ENCODE data around the gene SIDT2. TPM values are rescaled to one million over a fixed set of nuclear protein-coding genes. Genes with fewer than 3 reads are reported as not detected.

The SIDT2 gene
- total RNA-seq, 1 experiment from 2014 or later = 27.6 TPM

GRCh38 chr11:117172724-117173421 is 5.7 kb upstream of the SIDT2 start (continued):
- no peak for TF ChIP-seq ZNF512 (CRISPR knock-in tag; IDR thresholded peaks at IDR 0.05; ENCODE audit: borderline replicate concordance)

GRCh38 chr11:117175104-117175503 is 3.4 kb upstream of the SIDT2 start:
- Mint-ChIP-seq H3K27me3 (ENCODE audit: low read depth) (no peaks in the 10 kb centered on the region), H3K4me1 (peaks cover 34% of the 10 kb centered on the region), H3K36me3 (peaks cover 10% of the 10 kb centered on the region; the same call in 1 of the 2 replicates), H3K27ac (peak overlapping the region; percentile 60), H3K4me3 (no peak overlapping the region), H3K9me3 (no peaks in the 10 kb centered on the region)
- no peak for ATAC-seq
- no peak for TF ChIP-seq ARID4B (CRISPR knock-in tag; IDR thresholded peaks at IDR 0.05; ENCODE audit: borderline replicate concordance)
- CTCF ChIA-PET = interaction anchor here (0.8 kb wide), 2 partner anchors 52 to 339 kb away, joined by 3 to 4 read pairs; no protein-coding TSS in a partner anchor
- POLR2A ChIA-PET = no interaction called here
- DNase-seq (ENCODE audit: low spot score) = no peak

DNA sequence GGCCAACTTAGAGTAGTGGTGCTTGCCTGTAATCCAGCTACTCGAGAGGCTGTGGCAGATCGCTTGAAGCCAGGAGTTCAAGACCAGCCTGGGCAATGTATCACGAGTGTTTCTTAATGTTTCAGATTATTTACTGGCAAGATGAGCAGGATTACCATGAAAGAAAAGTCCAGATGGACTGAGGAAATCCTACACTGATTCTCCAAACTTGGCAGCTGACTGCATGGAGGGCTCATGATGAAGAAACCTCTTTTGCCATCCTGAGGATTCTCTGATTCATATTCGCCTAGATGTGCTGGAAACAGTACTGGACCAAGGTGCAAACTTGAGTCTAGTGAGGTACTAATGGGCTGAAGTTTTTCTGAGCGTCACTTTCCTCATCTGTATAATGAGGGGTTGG is 2.8 kb upstream of the SIDT2 start:
- ChIA-PET CTCF (no interaction called here), POLR2A (no interaction called here)
- H3K27ac Mint-ChIP-seq = peak overlapping the region; percentile 60
- no peaks in the 10 kb centered on the region for H3K9me3 Mint-ChIP-seq
- H3K36me3 Mint-ChIP-seq = peaks cover 7% of the 10 kb centered on the region; the same call in 1 of the 2 replicates
- ATAC-seq (no peak), DNase-seq (ENCODE audit: low spot score) (no peak)
- no peak overlapping the region for H3K4me3 Mint-ChIP-seq
- H3K27me3 Mint-ChIP-seq (ENCODE audit: low read depth) = peaks cover 2% of the 10 kb centered on the region
- peaks cover 39% of the 10 kb centered on the region for H3K4me1 Mint-ChIP-seq
- no peak for TF ChIP-seq IRF2 (CRISPR knock-in tag; IDR thresholded peaks at IDR 0.05; ENCODE audit: borderline replicate concordance, low read depth)
- TF ChIP-seq ZNF232 (CRISPR knock-in tag; IDR thresholded peaks at IDR 0.05) = no peak

DNA sequence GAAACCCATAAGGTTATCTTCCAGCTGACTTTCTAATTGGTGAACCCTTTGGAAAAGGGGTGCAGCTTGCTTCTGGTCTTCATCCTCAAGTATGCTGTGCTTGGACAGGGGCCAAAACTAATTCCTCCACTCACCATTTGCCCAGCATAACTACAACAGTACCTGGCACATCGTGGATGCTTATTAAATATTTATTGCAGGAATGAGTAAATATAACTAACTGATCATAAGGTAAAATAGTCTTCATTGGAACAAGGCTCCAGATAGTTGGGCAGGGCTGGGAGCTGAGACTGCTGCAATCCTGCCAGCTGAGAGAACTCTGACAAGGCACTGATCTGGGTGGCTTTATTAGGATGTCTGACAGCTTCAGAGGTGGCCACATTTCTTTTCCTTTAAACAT is 2.4 kb upstream of the SIDT2 start:
- CTCF ChIA-PET = no interaction called here
- no peak for DNase-seq (ENCODE audit: low spot score)
- no peak overlapping the region for H3K27ac Mint-ChIP-seq
- no peak overlapping the region for H3K4me3 Mint-ChIP-seq
- H3K9me3 Mint-ChIP-seq = no peaks in the 10 kb centered on the region
- peaks cover 6% of the 10 kb centered on the region for H3K27me3 Mint-ChIP-seq (ENCODE audit: low read depth)
- POLR2A ChIA-PET = no interaction called here
- peaks cover 4% of the 10 kb centered on the region; the same call in 1 of the 2 replicates for H3K36me3 Mint-ChIP-seq
- no peak for ATAC-seq
- TF ChIP-seq ATF2 (CRISPR knock-in tag; IDR thresholded peaks at IDR 0.05; ENCODE audit: borderline replicate concordance, low read depth) (no peak), ZBTB21 (CRISPR knock-in tag; IDR thresholded peaks at IDR 0.05; ENCODE audit: borderline replicate concordance) (no peak), ZNF425 (CRISPR knock-in tag; conservative IDR thresholded peaks at IDR 0.05) (no peak), ZNF263 (CRISPR knock-in tag; IDR thresholded peaks at IDR 0.05; ENCODE audit: low read depth) (no peak), GABPB1 (CRISPR knock-in tag; IDR thresholded peaks at IDR 0.05) (no peak), ATF6 (CRISPR knock-in tag; IDR thresholded peaks at IDR 0.05) (no peak), ZNF121 (CRISPR knock-in tag; IDR thresholded peaks at IDR 0.05) (no peak), ZNF219 (CRISPR knock-in tag; IDR thresholded peaks at IDR 0.05; ENCODE audit: borderline replicate concordance) (no peak), ESRRA (CRISPR knock-in tag; IDR thresholded peaks at IDR 0.05; ENCODE audit: borderline replicate concordance) (no peak), CDX4 (CRISPR knock-in tag; IDR thresholded peaks at IDR 0.05; ENCODE audit: borderline replicate concordance) (no peak)
- H3K4me1 Mint-ChIP-seq = peaks cover 40% of the 10 kb centered on the region

All from WTC11 (cell line).